Colonic mucosa (tissue), 4 donors: ENCODE data around the gene ZC3H13. TPM values are rescaled to one million over a fixed set of nuclear protein-coding genes. Genes with fewer than 3 reads are reported as not detected.

Experiments used
- DNase-seq: peaks from one replicate; pipeline ENCODE4 v3.0.0-alpha.2; 2020
- H3K27ac ChIP-seq: fragments of 200-600 bp; one replicate; pipeline ENCODE4 v1.8.0; 2021
- H3K27me3 ChIP-seq: fragments of 200-600 bp; one replicate; pipeline ENCODE4 v1.8.0; 2021
- H3K36me3 ChIP-seq: fragments of 200-600 bp; one replicate; pipeline ENCODE4 v1.8.0; 2021
- H3K4me1 ChIP-seq: fragments of 200-600 bp; one replicate; pipeline ENCODE4 v1.8.0; 2021; ENCODE audit warnings: mild to moderate bottlenecking
- H3K4me3 ChIP-seq: fragments of 200-600 bp; one replicate; pipeline ENCODE4 v1.8.0; 2021
- H3K9ac ChIP-seq, 2 donors: one replicate each; pipeline ENCODE4 v1.7.0; 2013; ENCODE audit warnings: control low read depth in 2 of 2, low read depth in 2 of 2, low read length in 2 of 2
- H3K9me3 ChIP-seq: fragments of 200-600 bp; one replicate; pipeline ENCODE4 v1.8.0; 2021
- intact Hi-C: fragments of 100-400 bp; cut with DNase I; formaldehyde crosslinking; loops from one replicate; pipeline ENCODE4 v1.14.1; 2022
- total RNA-seq, 2 donors: library from RNA; stranded (reverse); fragmentation: NEBNext Ultra II Directional in 1 of 2; extraction: Animal tissue kit (Norgen Biotek cat#: 25700) in 1 of 2; gene quantifications; one replicate each; pipeline ENCODE4 v1.2.1, GENCODE V29; 2021
- TF ChIP-seq, protein P1 (sequence below): fragments of 200-600 bp; IDR thresholded peaks from one replicate; pipeline ENCODE4 v1.8.0; 2022; ENCODE audit warnings: antibody characterized with exemption, mild to moderate bottlenecking
- donor health status: healthy.
- donor health status: DM: no; HTN: no; CAD: no.
- donor health status: DM: no; HTN: no; CAD: no.

The ZC3H13 gene
- total RNA-seq, 2 donors from 2014 or later, result 23.2 to 37.5 TPM

DNA sequence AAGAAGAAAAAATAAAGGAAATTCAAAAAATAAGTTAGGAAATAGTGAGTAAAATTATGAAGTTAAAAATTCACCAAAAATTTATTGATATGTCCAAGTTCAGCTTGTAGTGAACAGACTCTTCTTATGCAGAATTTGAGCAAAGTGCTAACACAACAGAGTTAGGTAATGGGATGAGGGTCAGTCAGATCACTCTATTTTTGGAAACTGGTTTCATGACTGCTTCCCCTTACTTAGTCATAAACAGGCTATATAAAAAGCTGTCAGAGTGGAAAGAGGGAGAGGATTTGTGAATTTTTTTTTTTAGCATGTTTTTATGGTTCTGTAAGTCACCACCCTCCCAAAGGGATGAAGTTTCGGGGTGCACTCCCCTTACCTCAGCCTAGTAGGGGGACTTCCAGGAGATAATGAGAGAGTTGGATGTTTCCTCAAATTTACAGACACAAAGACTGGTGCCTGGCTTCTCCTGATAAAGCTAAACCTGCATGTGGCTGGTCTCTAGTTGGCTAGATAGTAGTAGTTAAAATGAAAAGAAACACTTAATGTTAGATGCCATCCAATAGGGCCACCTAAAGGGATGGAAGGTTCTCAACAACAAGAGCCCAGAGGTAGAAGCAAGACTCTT, 47.8 kb upstream of the ZC3H13 start:
- Histone ChIP-seq H3K9me3 (no peaks in the 10 kb centered on the region), H3K4me3 (no peak overlapping the region), H3K36me3 (no peaks in the 10 kb centered on the region), H3K27ac (no peak overlapping the region), H3K9ac (no peak overlapping the region), H3K4me1 (no peaks in the 10 kb centered on the region), H3K27me3 (no peaks in the 10 kb centered on the region)
- no peak for DNase-seq
- TF ChIP-seq, protein P1, sequence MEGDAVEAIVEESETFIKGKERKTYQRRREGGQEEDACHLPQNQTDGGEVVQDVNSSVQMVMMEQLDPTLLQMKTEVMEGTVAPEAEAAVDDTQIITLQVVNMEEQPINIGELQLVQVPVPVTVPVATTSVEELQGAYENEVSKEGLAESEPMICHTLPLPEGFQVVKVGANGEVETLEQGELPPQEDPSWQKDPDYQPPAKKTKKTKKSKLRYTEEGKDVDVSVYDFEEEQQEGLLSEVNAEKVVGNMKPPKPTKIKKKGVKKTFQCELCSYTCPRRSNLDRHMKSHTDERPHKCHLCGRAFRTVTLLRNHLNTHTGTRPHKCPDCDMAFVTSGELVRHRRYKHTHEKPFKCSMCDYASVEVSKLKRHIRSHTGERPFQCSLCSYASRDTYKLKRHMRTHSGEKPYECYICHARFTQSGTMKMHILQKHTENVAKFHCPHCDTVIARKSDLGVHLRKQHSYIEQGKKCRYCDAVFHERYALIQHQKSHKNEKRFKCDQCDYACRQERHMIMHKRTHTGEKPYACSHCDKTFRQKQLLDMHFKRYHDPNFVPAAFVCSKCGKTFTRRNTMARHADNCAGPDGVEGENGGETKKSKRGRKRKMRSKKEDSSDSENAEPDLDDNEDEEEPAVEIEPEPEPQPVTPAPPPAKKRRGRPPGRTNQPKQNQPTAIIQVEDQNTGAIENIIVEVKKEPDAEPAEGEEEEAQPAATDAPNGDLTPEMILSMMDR, result no peak
- intact Hi-C loops, result no loop called here

DNA sequence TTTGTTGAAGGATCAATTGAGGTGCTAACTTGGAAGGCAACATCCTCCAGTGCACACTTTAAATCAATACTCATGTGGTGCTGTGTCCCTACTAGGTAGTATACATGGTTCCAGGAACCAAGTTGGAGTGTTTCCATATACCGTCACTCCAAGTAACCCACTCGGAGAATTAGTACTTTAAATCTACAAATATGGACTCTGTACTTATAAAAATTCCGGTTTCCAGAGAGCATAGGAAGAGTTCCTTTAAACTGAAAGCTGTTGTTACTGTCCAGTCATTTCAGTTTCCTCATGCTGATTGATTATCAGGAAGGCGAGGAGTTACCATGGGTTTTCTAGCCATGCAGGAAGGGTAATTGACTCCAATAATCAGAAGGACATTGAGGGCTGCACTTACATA, 45.1 kb upstream of the ZC3H13 start:
- Histone ChIP-seq H3K4me1 (no peaks in the 10 kb centered on the region), H3K9me3 (no peaks in the 10 kb centered on the region), H3K27ac (no peak overlapping the region), H3K36me3 (no peaks in the 10 kb centered on the region), H3K9ac (no peak overlapping the region), H3K27me3 (no peaks in the 10 kb centered on the region), H3K4me3 (no peak overlapping the region)
- TF ChIP-seq, protein P1, result no peak
- intact Hi-C loops, result no loop called here
- DNase-seq, result no peak

DNA sequence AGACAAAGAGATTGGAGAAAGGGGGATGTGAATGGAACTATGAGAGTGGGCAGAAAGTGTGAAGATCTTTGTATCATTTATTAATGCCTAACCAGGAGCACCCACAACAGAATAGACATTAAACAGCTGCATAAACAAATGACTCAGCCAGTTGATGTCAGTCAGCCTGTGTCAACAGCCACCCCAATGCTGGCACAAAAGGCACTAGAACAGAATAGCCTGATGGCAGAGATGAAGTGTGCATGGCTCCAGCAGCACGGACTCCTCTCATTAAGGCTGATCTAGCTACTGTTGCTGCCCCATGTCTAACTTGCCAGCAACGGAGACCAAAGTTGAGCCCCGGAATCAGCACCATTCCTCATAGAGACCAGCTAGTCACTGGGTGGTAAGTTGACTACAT, 44.5 kb upstream of the ZC3H13 start:
- no peak for DNase-seq
- intact Hi-C loops, result no loop called here
- no peak overlapping the region for H3K27ac ChIP-seq
- H3K36me3 ChIP-seq, result no peaks in the 10 kb centered on the region
- no peak overlapping the region for H3K9ac ChIP-seq
- TF ChIP-seq, protein P1, result no peak
- H3K9me3 ChIP-seq, result no peaks in the 10 kb centered on the region
- H3K4me1 ChIP-seq, result no peaks in the 10 kb centered on the region
- no peaks in the 10 kb centered on the region for H3K27me3 ChIP-seq
- H3K4me3 ChIP-seq, result no peak overlapping the region

DNA sequence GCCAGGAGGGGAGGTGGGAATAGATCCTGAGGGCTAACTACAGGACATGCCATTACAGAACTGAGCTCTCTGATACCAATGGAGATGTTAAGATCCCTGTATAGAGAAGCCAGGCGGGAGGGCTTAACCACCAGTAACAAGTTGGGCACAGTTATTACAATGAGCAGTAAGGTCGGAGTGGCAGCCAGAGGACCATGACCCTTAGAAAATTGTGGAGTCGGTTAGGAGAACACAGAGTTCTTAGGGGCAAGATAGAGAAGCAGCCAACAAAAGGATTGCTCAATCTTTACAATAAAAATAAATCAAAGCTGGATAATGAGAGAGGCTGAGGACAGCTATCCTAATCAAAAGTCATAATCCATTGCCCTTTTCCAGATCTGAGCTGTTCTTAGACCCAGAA, 41.9 kb upstream of the ZC3H13 start:
- intact Hi-C loops, result no loop called here
- no peak for DNase-seq
- Histone ChIP-seq H3K4me3 (no peak overlapping the region), H3K27ac (no peak overlapping the region), H3K27me3 (no peaks in the 10 kb centered on the region), H3K9me3 (no peaks in the 10 kb centered on the region), H3K36me3 (no peaks in the 10 kb centered on the region), H3K4me1 (no peaks in the 10 kb centered on the region), H3K9ac (no peak overlapping the region)
- TF ChIP-seq, protein P1, result no peak

DNA sequence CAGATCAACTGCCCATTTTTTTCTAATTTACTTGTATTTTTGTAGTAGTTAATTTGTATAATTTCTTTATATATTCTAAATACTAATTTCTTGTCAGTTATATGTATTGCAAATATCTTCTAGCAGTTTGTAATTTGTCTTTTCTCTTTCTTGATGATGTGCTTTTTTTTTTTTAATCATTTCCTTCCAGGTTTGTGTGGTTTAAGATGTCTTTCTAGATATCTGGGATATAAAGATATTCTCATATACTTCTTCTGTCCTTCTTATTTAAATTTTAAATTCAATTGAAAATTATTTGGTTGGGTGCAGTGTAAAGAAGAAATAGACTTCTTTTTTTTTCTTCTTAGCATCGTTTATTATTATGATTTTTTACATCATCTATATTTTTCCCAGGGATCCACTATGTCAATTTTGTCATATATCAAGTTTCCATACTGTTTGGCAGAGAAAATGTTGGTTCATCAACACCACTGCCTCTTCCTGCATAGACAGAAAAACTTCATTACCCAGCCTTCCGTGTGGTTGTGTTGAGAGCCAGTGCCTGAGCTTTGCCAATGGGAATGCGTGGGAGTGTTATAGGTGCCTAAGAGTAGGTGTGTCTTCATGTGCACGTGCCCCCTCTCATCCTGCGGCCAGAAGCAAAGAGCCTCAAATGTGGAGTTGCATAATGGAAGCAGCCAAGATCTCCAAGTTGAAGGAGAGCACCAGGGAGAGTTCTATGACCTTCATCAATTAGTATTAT, 36.4 kb upstream of the ZC3H13 start:
- Histone ChIP-seq H3K4me1 (no peaks in the 10 kb centered on the region), H3K27ac (no peak overlapping the region), H3K4me3 (no peak overlapping the region), H3K9ac (no peak overlapping the region), H3K27me3 (no peaks in the 10 kb centered on the region), H3K36me3 (no peaks in the 10 kb centered on the region), H3K9me3 (no peaks in the 10 kb centered on the region)
- no peak for DNase-seq
- intact Hi-C loops, result no loop called here
- TF ChIP-seq, protein P1, result no peak
